Naive B cell (primary cell): ENCODE measurements around the gene MPP2. TPM values are rescaled to one million over a fixed set of nuclear protein-coding genes. Genes with fewer than 3 reads are reported as not detected.
A peak's percentile ranks its signal among the peaks of the same experiment; 100 is the strongest.
"Not testable (repeated sequence)": the region's sequence is repeated elsewhere in the genome, so short reads cannot be mapped to it uniquely, and the experiment has no call there.

Experiments
- ATAC-seq, 2 donors: fragments of 150-1000 bp; cut with Tn5 transposase; 2 replicates each; pipeline ENCODE4 v1.10.0; 2021; ENCODE audit warnings: low read depth in 2 of 2, mild to moderate bottlenecking in 2 of 2, moderate library complexity in 2 of 2
- DNase-seq: peaks from one replicate; pipeline ENCODE4 v3.0.0; 2022
- H3K27ac Mint-ChIP-seq, 6 donors: one replicate each; pipeline ENCODE4 v1.8.0; 2020 to 2022; ENCODE audit warnings: mild to moderate bottlenecking in 6 of 6, mixed read lengths in 6 of 6, moderate library complexity in 5 of 6, inconsistent platforms in 2 of 6
- H3K27me3 Mint-ChIP-seq, 3 donors: one replicate each; pipeline ENCODE4 v1.8.0; 2021 to 2022; ENCODE audit warnings: mixed read lengths in 3 of 3, mild to moderate bottlenecking in 1 of 3
- H3K36me3 Mint-ChIP-seq, 2 donors: one replicate each; pipeline ENCODE4 v1.8.0; 2020 to 2022; ENCODE audit warnings: mixed read lengths in 2 of 2, inconsistent platforms in 1 of 2, mild to moderate bottlenecking in 1 of 2
- H3K4me1 Mint-ChIP-seq, 3 donors: one replicate each; pipeline ENCODE4 v1.8.0; 2020 to 2022; ENCODE audit warnings: mixed read lengths in 3 of 3, inconsistent platforms in 1 of 3, mild to moderate bottlenecking in 1 of 3, moderate library complexity in 1 of 3
- H3K4me3 Mint-ChIP-seq, 8 donors: one replicate each; pipeline ENCODE4 v1.8.0; 2020 to 2022; ENCODE audit warnings: mild to moderate bottlenecking in 8 of 8, mixed read lengths in 8 of 8, moderate library complexity in 8 of 8, inconsistent platforms in 2 of 8
- H3K9me3 Mint-ChIP-seq, 7 donors: one replicate each; pipeline ENCODE4 v1.8.0; 2020 to 2022; ENCODE audit warnings: mixed read lengths in 7 of 7, mild to moderate bottlenecking in 5 of 7, inconsistent platforms in 2 of 7, moderate library complexity in 1 of 7
- polyA plus RNA-seq, 6 donors: library from polyadenylated mRNA; unstranded; fragments of 300-500 nt; fragmentation: Illumina TruSeq; gene quantifications; one replicate each; pipeline ENCODE4 v1.2.3, GENCODE V29; 2021; ENCODE audit warnings: low read depth in 6 of 6

MPP2 gene
- polyA plus RNA-seq, 6 donors from 2014 or later: 0.18 TPM; not detected in 5

DNA sequence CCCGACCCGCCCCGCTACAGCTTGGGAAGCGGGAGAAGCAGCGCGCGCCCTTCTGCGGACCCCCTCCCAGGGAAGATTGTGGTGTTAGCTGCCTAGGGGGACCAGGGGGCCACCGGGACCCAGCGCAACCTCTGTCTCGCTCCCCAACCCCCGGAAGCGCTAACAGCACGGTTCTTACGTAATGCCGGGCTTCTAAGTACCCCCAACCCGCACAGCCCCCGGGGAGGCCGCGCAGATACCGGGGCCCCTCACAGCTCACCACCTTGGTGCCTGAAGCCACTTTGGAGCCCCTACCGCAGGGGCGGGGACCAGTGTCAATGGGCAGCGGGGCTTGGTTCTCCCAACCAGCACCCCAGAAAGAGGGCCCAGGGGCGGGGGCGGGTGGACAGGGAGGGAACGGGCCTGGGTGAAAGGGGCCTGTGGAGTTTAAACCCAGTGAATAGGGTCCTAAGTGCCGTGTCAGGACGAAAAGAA is 348 bp downstream of the MPP2 start:
- no peaks in the 10 kb centered on the region for H3K36me3 Mint-ChIP-seq
- peak overlapping the region; percentile 75 to 89 (median 84) for H3K4me3 Mint-ChIP-seq
- H3K4me1 Mint-ChIP-seq: peaks cover 14 to 20% (median 17%) of the 10 kb centered on the region in 3 donors
- H3K9me3 Mint-ChIP-seq: no peaks in the 10 kb centered on the region
- peak overlapping the region in 5 of 6 donors; percentile 14 to 93 (median 62) for H3K27ac Mint-ChIP-seq
- ATAC-seq: peak; percentile 47 to 50
- peaks cover 15 to 63% (median 42%) of the 10 kb centered on the region in 3 donors for H3K27me3 Mint-ChIP-seq
- DNase-seq: peak; percentile 21

DNA sequence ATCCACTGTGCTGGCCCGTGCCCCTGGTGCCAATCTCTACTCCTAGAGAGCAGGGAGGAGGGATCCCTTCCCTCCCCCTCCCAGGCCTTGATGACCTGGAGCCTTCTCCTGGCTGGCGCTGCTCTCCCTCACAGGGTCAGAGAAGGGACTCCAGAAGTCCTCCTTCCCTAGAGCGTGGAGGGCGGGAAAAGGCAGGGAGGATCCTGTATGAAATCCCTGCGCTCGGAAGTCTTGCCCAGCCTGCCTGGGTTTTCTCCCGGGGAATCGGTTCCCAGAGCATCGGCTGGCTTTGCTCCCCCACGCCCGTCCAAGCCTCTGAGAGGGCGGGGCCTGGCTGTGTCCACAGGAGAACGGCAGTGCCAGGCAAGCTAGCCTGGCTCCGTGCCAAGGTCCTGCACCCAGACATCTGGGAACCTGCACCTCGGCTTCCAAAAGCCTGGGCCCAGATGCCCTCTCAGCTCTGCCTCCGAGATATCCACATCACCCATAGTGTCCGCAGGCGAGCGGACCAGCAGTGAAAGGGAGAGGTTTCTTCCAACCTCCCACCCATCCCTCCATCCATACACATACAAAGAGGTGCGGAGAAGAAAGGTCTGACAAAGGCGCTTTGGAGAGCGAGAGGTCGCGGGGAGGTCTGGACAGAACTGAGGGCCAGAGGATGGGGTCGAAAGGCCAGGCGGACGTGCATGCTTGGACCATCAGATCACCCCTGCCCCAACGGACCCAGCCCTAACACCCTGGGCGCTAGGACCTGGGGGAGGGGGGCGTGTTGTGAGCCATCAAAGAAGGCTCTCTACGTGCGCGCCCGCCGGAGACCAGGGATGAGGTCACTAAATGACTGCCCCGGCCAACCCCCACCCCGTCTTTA is 1.1 kb downstream of the MPP2 start:
- ATAC-seq: peak; percentile 39 to 51
- Mint-ChIP-seq H3K27ac (peak overlapping the region in 3 of 6 donors; percentile 62 to 93 (median 63)), H3K4me3 (peak overlapping the region; percentile 75 to 89 (median 84)), H3K9me3 (no peaks in the 10 kb centered on the region), H3K27me3 (peaks cover 15 to 71% (median 50%) of the 10 kb centered on the region in 3 donors), H3K36me3 (no peaks in the 10 kb centered on the region), H3K4me1 (peaks cover 17 to 20% (median 18%) of the 10 kb centered on the region in 3 donors)
- DNase-seq: no peak

DNA sequence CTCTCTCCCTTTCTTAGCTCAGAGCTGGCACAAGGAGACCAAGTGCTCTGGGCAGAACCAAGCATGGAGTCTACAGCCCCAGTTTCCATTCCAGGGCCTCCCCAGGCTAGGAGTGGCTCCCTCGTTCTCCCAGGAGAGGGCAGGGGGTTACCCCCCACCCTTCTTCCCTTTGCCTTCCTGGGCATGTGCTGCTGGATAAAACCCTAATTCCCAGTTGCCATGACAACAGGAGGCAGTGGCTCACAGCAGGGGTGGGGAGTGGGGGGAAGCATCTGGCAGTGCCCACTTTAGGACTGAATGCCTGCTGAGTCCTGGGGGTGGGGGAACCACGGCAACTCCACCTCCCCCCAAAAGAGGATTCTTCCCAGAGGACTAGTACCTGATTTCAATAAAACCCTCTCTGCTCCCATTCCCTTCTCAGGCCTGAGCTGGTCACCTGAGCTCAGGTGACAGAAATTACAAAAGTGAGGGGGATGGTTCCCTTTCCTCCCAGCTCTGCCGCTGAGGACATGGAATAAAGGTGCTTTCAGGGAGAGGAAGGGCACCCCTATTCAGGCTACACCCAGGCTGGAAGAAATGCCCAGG is 1.8 kb downstream of the MPP2 start:
- peaks cover 15 to 78% (median 57%) of the 10 kb centered on the region in 3 donors for H3K27me3 Mint-ChIP-seq
- ATAC-seq (no peak), DNase-seq (no peak)
- no peak overlapping the region for H3K27ac Mint-ChIP-seq
- peak overlapping the region in 3 of 8 donors; percentile 75 to 82 (median 78) for H3K4me3 Mint-ChIP-seq
- peaks cover 24 to 25% (median 25%) of the 10 kb centered on the region in 3 donors for H3K4me1 Mint-ChIP-seq
- no peaks in the 10 kb centered on the region for H3K9me3 Mint-ChIP-seq
- no peaks in the 10 kb centered on the region for H3K36me3 Mint-ChIP-seq

DNA sequence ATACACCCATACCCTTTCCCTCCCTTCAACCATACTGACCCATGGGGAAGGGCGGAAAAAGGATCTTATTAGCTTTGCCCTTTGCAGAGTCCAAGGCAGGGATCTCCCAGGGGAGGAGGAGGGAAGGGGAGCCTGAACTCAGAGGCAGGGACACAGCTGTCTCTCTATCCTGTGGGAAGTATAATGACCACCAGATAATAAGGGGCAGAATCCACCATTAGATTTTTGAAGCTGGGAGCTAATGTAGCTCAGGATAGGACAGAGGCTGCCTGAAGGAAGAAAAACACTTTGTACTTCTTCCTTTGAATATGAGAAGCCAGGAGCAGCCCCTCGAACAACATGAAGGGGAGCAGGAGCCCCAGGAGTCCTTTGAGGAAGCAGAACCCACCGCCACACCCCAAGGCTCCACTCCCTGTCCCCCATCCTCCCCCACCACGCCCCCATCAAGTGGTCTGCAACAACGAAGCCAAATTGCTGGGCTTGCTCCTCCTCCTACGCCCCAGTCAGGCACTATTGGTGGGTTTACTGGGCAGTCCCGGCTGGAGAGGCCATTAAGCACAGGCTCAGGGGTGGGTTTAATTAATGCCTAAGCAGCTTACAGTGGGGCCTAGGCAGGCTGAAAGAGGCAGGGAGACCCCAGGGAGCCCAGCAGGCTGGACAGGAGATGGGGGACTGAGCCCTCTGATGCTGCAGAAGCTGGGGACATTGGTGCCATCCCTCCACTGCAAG is 5.3 kb downstream of the MPP2 start:
- H3K27ac Mint-ChIP-seq: no peak overlapping the region
- no peaks in the 10 kb centered on the region for H3K36me3 Mint-ChIP-seq
- no peak for ATAC-seq
- no peaks in the 10 kb centered on the region for H3K9me3 Mint-ChIP-seq
- peak overlapping the region in 1 of 8 donors; percentile 16 for H3K4me3 Mint-ChIP-seq
- H3K27me3 Mint-ChIP-seq: peaks cover 29 to 94% (median 77%) of the 10 kb centered on the region in 3 donors
- peaks cover 25 to 29% (median 27%) of the 10 kb centered on the region in 3 donors for H3K4me1 Mint-ChIP-seq
- DNase-seq: no peak

DNA sequence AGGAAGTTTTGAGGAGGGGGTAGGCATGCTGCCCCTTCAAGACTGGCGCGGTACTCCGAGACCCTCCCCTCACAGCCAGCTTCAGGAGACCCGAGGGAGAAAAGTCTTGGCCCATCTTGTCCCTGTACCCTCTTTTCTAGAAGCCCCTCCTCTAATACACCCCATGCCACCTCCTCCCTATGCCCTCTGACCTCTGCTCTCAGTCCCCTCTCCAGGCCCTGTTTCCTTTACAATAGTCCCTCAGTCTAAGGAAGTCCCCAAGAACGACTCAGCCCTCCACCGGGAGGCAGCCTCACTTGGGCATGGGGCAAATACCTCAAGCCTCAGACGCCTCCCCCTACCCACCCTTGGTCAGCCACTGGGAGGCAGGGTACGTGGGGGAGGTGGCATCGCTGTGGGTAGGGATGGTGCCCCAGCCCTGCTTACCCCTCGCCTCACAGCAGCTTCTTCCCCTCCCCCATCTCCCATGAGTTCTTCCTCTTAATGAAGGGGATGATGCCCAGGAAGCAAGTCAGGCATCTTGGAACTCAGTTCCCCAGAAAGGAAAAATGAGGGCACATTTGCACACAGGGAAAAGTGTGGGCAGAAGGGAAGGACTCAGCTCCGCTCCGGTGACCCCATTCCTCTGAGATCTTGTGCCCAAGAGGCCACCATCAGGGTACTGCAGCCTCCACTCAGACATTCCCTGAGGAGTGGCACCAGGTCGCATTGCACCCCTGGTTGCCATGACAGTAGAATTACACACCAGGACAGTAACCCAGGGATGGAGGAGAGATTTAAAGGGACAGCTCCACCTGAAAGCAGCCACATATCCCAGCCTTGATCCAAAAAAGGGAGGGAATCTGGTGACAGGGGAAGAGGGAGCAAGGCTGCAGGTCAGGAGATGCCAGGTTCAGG is 6.2 kb downstream of the MPP2 start:
- no peaks in the 10 kb centered on the region for H3K36me3 Mint-ChIP-seq
- peaks cover 17 to 20% (median 18%) of the 10 kb centered on the region in 3 donors for H3K4me1 Mint-ChIP-seq
- peak overlapping the region; percentile 36 to 89 (median 77) for H3K4me3 Mint-ChIP-seq
- ATAC-seq (no peak), DNase-seq (no peak)
- peaks cover 33 to 94% (median 77%) of the 10 kb centered on the region in 3 donors for H3K27me3 Mint-ChIP-seq
- H3K27ac Mint-ChIP-seq: no peak overlapping the region
- no peaks in the 10 kb centered on the region for H3K9me3 Mint-ChIP-seq

DNA sequence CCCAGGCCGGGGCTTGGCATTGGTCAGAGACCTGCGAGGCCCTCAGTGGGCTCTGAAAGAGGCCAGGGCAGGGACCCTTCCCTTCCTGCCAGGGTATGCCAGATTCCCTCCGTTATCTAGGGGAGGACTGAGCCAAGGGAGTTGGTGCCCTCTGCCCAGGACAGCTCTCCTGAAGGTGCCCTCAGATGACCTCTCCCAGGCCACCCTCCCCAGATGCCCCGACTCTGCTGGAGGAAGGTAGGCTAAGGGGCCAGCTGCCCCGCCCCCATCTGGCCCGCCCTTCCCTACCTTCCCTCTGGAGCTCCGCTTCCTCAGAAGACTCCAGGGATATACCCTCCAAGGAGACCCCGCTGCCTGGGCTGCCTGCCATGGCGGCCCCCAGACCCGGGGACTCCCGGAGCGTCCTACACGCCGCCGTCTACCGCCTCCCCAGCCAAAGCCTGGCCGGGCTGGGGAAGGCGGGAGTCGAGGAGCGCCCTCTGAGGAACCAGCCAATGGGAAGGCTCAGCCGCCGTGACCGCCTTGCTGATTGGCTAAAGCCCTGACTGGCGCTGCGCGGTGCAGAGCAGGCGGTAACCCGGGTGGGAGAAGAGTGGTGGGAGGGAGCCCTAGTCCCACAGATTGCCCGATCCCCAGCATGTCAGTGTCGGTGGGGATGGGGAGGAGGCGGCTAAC is 7.0 kb downstream of the MPP2 start:
- Mint-ChIP-seq H3K4me1 (peaks cover 12 to 20% (median 17%) of the 10 kb centered on the region in 3 donors), H3K36me3 (no peaks in the 10 kb centered on the region), H3K27me3 (peaks cover 37 to 94% (median 83%) of the 10 kb centered on the region in 3 donors), H3K27ac (no peak overlapping the region), H3K9me3 (no peaks in the 10 kb centered on the region), H3K4me3 (peak overlapping the region; percentile 36 to 89 (median 77))
- DNase-seq (peak; percentile 64), ATAC-seq (peak; percentile 97 to 98)

DNA sequence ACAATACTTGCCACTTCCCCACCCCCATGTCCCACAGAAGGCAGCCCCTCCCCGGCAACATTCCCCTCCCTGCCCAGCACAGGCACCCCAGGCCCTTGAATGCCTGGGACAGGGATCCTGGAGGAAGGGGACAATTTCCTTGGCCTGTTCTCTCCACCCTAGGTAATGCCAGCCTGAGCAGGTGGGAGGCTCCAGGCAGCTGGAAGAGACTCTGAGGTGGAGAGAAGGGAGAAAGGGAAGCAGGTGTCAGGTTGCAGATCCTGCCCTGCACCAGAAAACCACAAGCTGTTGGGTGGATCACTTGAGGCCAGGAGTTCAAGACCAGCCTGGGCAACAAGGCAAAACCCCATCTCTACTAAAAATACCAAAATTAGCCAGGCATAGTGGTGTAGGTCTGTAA is 8.9 kb downstream of the MPP2 start:
- ATAC-seq (no peak), DNase-seq (no peak)
- H3K9me3 Mint-ChIP-seq: no peaks in the 10 kb centered on the region
- peaks cover 12 to 20% (median 17%) of the 10 kb centered on the region in 3 donors for H3K4me1 Mint-ChIP-seq
- H3K27ac Mint-ChIP-seq: no peak overlapping the region
- H3K27me3 Mint-ChIP-seq: peaks cover 33 to 76% (median 68%) of the 10 kb centered on the region in 3 donors
- no peaks in the 10 kb centered on the region for H3K36me3 Mint-ChIP-seq
- H3K4me3 Mint-ChIP-seq: no peak overlapping the region

DNA sequence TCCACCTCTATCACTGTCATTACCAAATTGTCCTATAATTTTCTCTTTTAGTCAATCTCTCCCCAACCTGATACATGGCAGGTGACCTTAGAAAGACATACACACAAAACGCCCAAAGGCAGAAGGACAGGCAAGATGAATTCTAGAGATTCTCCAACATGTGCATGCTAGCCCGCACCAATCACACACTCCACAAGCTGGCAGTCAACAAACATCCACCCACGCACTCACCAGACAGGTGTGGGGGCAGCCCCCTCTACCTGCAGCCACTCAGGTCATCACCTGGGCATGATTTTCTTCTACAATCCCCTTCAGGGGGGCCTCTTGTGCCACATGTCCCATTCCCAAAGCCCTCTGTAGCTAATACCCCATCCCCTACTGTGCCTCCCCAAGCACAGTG is 9.5 kb downstream of the MPP2 start:
- Mint-ChIP-seq H3K9me3 (no peaks in the 10 kb centered on the region), H3K4me3 (no peak overlapping the region), H3K36me3 (no peaks in the 10 kb centered on the region), H3K27me3 (peaks cover 33 to 70% (median 68%) of the 10 kb centered on the region in 3 donors), H3K4me1 (peaks cover 12 to 20% (median 17%) of the 10 kb centered on the region in 3 donors), H3K27ac (no peak overlapping the region)
- no peak for ATAC-seq
- DNase-seq: no peak

DNA sequence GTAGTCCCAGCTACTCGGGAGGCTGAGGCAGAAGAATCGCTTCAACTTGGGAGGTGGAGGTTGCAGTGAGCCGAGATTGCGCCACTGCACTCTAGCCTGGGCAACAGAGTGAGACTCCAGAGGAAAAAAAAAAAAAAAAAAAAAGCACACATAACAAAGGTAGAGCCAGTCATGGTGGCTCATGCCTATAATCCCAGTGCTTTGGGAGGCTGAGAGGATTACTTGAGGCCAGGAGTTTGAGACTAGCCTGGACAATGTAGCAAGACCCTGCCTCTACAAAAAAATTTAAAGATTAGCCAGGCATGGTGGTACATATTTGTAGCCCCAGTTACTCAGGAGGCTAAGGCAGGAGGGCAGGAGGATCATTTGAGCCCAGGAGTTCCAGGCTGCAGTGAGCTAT is 12.8 kb downstream of the MPP2 start:
- H3K9me3 Mint-ChIP-seq, H3K4me1 Mint-ChIP-seq, H3K36me3 Mint-ChIP-seq, ATAC-seq, DNase-seq, H3K4me3 Mint-ChIP-seq: not testable (repeated sequence)
- Mint-ChIP-seq H3K27ac (peak overlapping the region in 1 of 6 donors; percentile 39), H3K27me3 (peaks cover 34 to 45% (median 36%) of the 10 kb centered on the region in 3 donors)

DNA sequence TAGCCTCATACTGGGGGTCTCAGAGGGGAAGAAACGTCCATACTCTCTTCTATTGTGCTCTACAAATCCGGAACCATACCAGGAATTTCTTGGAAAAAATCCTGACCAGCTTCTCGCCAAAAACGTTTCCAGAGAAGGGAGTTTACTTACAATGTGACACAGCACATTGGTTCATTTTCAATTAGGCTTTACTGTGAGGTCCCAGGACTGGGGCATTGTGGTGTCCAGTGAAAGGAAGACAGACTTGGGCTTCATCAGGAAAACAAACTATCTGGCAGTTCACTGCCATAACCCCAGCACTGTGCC is 14.7 kb downstream of the MPP2 start:
- no peak overlapping the region for H3K27ac Mint-ChIP-seq
- ATAC-seq (no peak), DNase-seq (no peak)
- no peaks in the 10 kb centered on the region for H3K9me3 Mint-ChIP-seq
- peaks cover 28 to 40% (median 32%) of the 10 kb centered on the region in 3 donors for H3K27me3 Mint-ChIP-seq
- H3K4me1 Mint-ChIP-seq: no peaks in the 10 kb centered on the region
- H3K4me3 Mint-ChIP-seq: no peak overlapping the region
- no peaks in the 10 kb centered on the region for H3K36me3 Mint-ChIP-seq

DNA sequence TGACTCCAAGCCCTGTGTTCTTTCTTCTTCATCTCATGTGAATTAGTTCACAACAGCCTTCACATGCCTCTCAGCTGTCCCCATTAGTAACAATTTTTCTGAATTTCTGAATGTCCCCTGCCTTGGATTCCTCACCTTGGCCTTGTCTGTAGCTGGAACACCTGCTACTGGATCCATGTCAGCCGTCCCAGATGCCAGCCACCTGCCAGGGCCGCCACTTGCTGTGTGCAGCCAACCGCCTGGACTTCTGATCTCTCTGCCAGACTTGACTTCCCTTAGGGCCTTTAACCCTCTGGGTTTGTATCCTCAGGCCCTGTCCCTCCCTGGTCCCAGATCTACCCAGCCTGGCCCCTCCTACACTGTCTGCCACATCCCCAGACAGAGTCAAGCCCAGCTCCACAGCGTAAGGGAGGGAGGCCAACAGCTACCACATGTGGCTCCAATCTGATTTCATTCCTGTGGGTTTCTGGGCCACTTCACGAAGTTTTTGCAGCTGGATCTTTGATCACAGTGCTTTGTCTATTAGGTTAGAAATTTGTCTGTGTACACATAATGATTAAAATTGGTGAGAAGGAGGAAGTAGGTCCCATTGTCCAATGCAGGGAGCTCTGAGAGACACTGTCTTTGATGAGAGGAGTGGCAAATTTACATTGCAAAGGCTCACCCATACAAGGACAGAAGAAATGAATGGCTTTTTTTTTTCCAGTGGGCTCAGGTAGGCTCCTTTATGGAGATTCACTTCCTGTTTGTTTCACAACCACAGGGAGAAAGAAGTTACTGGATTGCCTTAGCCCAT is 15.3 kb downstream of the MPP2 start:
- Mint-ChIP-seq H3K4me1 (no peaks in the 10 kb centered on the region), H3K27ac (no peak overlapping the region), H3K4me3 (peak overlapping the region in 1 of 8 donors; percentile 71), H3K36me3 (no peaks in the 10 kb centered on the region), H3K9me3 (no peaks in the 10 kb centered on the region), H3K27me3 (peaks cover 23 to 35% (median 26%) of the 10 kb centered on the region in 3 donors)
- no peak for ATAC-seq
- DNase-seq: no peak
